Stimulated activated naive CD8-positive, alpha-beta T cell treated with anti-CD3 and anti-CD28 coated beads, Interleukin-15, amount 100 ng/mL, for 72 hours (primary cell): ENCODE results near the gene SCN3A.

Source experiments
- ATAC-seq: fragments of 150-1000 bp; cut with Tn5 transposase; 2 replicates; pipeline ENCODE4 v1.10.0; 2021; ENCODE audit warnings: mild to moderate bottlenecking, moderate library complexity
- DNase-seq, 2 donors: peaks; one replicate each; pipeline ENCODE4 v3.0.0; 2021 to 2022
- H3K27ac Mint-ChIP-seq, 2 donors: one replicate each; pipeline ENCODE4 v1.8.0; 2022; ENCODE audit warnings: mild to moderate bottlenecking in 2 of 2, mixed read lengths in 2 of 2, moderate library complexity in 2 of 2
- H3K27me3 Mint-ChIP-seq: one replicate; pipeline ENCODE4 v1.8.0; 2022; ENCODE audit warnings: mixed read lengths
- H3K4me1 Mint-ChIP-seq: one replicate; pipeline ENCODE4 v1.8.0; 2022; ENCODE audit warnings: mild to moderate bottlenecking, mixed read lengths
- H3K4me3 Mint-ChIP-seq, 2 donors: one replicate each; pipeline ENCODE4 v1.8.0; 2022; ENCODE audit warnings: mild to moderate bottlenecking in 2 of 2, mixed read lengths in 2 of 2, moderate library complexity in 1 of 2
- H3K9me3 Mint-ChIP-seq, 2 donors: one replicate each; pipeline ENCODE4 v1.8.0; 2022; ENCODE audit warnings: mixed read lengths in 2 of 2

Gene SCN3A

GRCh38 chr2:165202239-165202638, 1.6 kb downstream of the SCN3A start:
- ATAC-seq = no peak
- H3K4me1 Mint-ChIP-seq = no peaks in the 10 kb centered on the region
- H3K27me3 Mint-ChIP-seq = peaks cover 9% of the 10 kb centered on the region
- H3K4me3 Mint-ChIP-seq = no peak overlapping the region
- H3K9me3 Mint-ChIP-seq = no peaks in the 10 kb centered on the region
- no peak for DNase-seq
- H3K27ac Mint-ChIP-seq = no peak overlapping the region

GRCh38 chr2:165198181-165198580, 5.7 kb downstream of the SCN3A start:
- no peaks in the 10 kb centered on the region for H3K9me3 Mint-ChIP-seq
- no peak for DNase-seq
- no peaks in the 10 kb centered on the region for H3K4me1 Mint-ChIP-seq
- H3K27me3 Mint-ChIP-seq = no peaks in the 10 kb centered on the region
- H3K4me3 Mint-ChIP-seq = no peak overlapping the region
- no peak overlapping the region for H3K27ac Mint-ChIP-seq
- ATAC-seq = no peak

- Mint-ChIP-seq H3K27ac (no peak overlapping the region), H3K4me3 (no peak overlapping the region), H3K4me1 (no peaks in the 10 kb centered on the region), H3K9me3 (no peaks in the 10 kb centered on the region), H3K27me3 (no peaks in the 10 kb centered on the region)
- no peak for DNase-seq
- ATAC-seq = no peak
Measured at GRCh38 chr2:165197346-165197745, 6.5 kb downstream of the SCN3A start.

GRCh38 chr2:165196411-165196810, 7.4 kb downstream of the SCN3A start:
- H3K9me3 Mint-ChIP-seq = no peaks in the 10 kb centered on the region
- DNase-seq = no peak
- no peak overlapping the region for H3K27ac Mint-ChIP-seq
- no peaks in the 10 kb centered on the region for H3K27me3 Mint-ChIP-seq
- no peak for ATAC-seq
- no peaks in the 10 kb centered on the region for H3K4me1 Mint-ChIP-seq
- H3K4me3 Mint-ChIP-seq = no peak overlapping the region

- Mint-ChIP-seq H3K4me1 (no peaks in the 10 kb centered on the region), H3K4me3 (no peak overlapping the region), H3K9me3 (no peaks in the 10 kb centered on the region), H3K27ac (no peak overlapping the region), H3K27me3 (no peaks in the 10 kb centered on the region)
- no peak for ATAC-seq
- DNase-seq = no peak
Measured at GRCh38 chr2:165193178-165193777, 10.6 kb downstream of the SCN3A start.

GRCh38 chr2:165192729-165193128, 11.1 kb downstream of the SCN3A start:
- Mint-ChIP-seq H3K27ac (no peak overlapping the region), H3K4me3 (no peak overlapping the region), H3K4me1 (no peaks in the 10 kb centered on the region), H3K27me3 (no peaks in the 10 kb centered on the region), H3K9me3 (no peaks in the 10 kb centered on the region)
- DNase-seq = no peak
- ATAC-seq = no peak

- ATAC-seq (no peak), DNase-seq (no peak)
- Mint-ChIP-seq H3K9me3 (no peaks in the 10 kb centered on the region), H3K27me3 (no peaks in the 10 kb centered on the region), H3K4me3 (no peak overlapping the region), H3K27ac (no peak overlapping the region), H3K4me1 (no peaks in the 10 kb centered on the region)
Measured at GRCh38 chr2:165191096-165191728, 12.6 kb downstream of the SCN3A start.

GRCh38 chr2:165185633-165186032, 18.2 kb downstream of the SCN3A start:
- DNase-seq = no peak
- H3K27ac Mint-ChIP-seq = no peak overlapping the region
- H3K9me3 Mint-ChIP-seq = no peaks in the 10 kb centered on the region
- ATAC-seq = no peak
- H3K4me1 Mint-ChIP-seq = no peaks in the 10 kb centered on the region
- no peak overlapping the region for H3K4me3 Mint-ChIP-seq
- H3K27me3 Mint-ChIP-seq = no peaks in the 10 kb centered on the region

GRCh38 chr2:165182029-165182428, 21.8 kb downstream of the SCN3A start:
- no peaks in the 10 kb centered on the region for H3K4me1 Mint-ChIP-seq
- no peak overlapping the region for H3K27ac Mint-ChIP-seq
- H3K4me3 Mint-ChIP-seq = no peak overlapping the region
- H3K27me3 Mint-ChIP-seq = no peaks in the 10 kb centered on the region
- no peaks in the 10 kb centered on the region for H3K9me3 Mint-ChIP-seq
- DNase-seq (no peak), ATAC-seq (no peak)

GRCh38 chr2:165176780-165177179, 27.1 kb downstream of the SCN3A start:
- H3K4me1 Mint-ChIP-seq = no peaks in the 10 kb centered on the region
- H3K4me3 Mint-ChIP-seq = no peak overlapping the region
- H3K9me3 Mint-ChIP-seq = no peaks in the 10 kb centered on the region
- no peak overlapping the region for H3K27ac Mint-ChIP-seq
- no peaks in the 10 kb centered on the region for H3K27me3 Mint-ChIP-seq
- DNase-seq (no peak), ATAC-seq (no peak)

- Mint-ChIP-seq H3K4me1 (no peaks in the 10 kb centered on the region), H3K9me3 (no peaks in the 10 kb centered on the region), H3K27me3 (no peaks in the 10 kb centered on the region), H3K4me3 (no peak overlapping the region), H3K27ac (no peak overlapping the region)
- ATAC-seq = no peak
- DNase-seq = no peak
Measured at GRCh38 chr2:165173215-165173614, 30.6 kb downstream of the SCN3A start.

- Mint-ChIP-seq H3K9me3 (no peaks in the 10 kb centered on the region), H3K27ac (no peak overlapping the region), H3K27me3 (no peaks in the 10 kb centered on the region), H3K4me1 (no peaks in the 10 kb centered on the region), H3K4me3 (no peak overlapping the region)
- DNase-seq (no peak), ATAC-seq (no peak)
Measured at GRCh38 chr2:165164201-165164600, 39.6 kb downstream of the SCN3A start.

GRCh38 chr2:165163761-165164160, 40.1 kb downstream of the SCN3A start:
- ATAC-seq = no peak
- Mint-ChIP-seq H3K4me3 (no peak overlapping the region), H3K27me3 (no peaks in the 10 kb centered on the region), H3K27ac (no peak overlapping the region), H3K4me1 (no peaks in the 10 kb centered on the region), H3K9me3 (no peaks in the 10 kb centered on the region)
- no peak for DNase-seq

GRCh38 chr2:165162466-165162865, 41.4 kb downstream of the SCN3A start:
- Mint-ChIP-seq H3K27me3 (no peaks in the 10 kb centered on the region), H3K4me1 (no peaks in the 10 kb centered on the region), H3K27ac (no peak overlapping the region), H3K4me3 (no peak overlapping the region), H3K9me3 (no peaks in the 10 kb centered on the region)
- no peak for ATAC-seq
- no peak for DNase-seq

GRCh38 chr2:165161510-165161909, 42.3 kb downstream of the SCN3A start:
- Mint-ChIP-seq H3K27ac (no peak overlapping the region), H3K4me3 (no peak overlapping the region), H3K9me3 (no peaks in the 10 kb centered on the region), H3K27me3 (no peaks in the 10 kb centered on the region), H3K4me1 (no peaks in the 10 kb centered on the region)
- ATAC-seq (no peak), DNase-seq (no peak)

GRCh38 chr2:165157160-165157559, 46.7 kb downstream of the SCN3A start:
- no peak overlapping the region for H3K27ac Mint-ChIP-seq
- no peaks in the 10 kb centered on the region for H3K27me3 Mint-ChIP-seq
- ATAC-seq = no peak
- no peaks in the 10 kb centered on the region for H3K4me1 Mint-ChIP-seq
- DNase-seq = no peak
- H3K4me3 Mint-ChIP-seq = no peak overlapping the region
- no peaks in the 10 kb centered on the region for H3K9me3 Mint-ChIP-seq

- DNase-seq = no peak
- Mint-ChIP-seq H3K4me1 (no peaks in the 10 kb centered on the region), H3K27ac (no peak overlapping the region), H3K4me3 (no peak overlapping the region), H3K27me3 (no peaks in the 10 kb centered on the region), H3K9me3 (no peaks in the 10 kb centered on the region)
- no peak for ATAC-seq
Measured at GRCh38 chr2:165155152-165155551, 48.7 kb downstream of the SCN3A start.
